A549 (cell line): ENCODE measurements around the gene SVEP1. TPM values are rescaled to one million over a fixed set of nuclear protein-coding genes. Genes with fewer than 3 reads are reported as not detected.

Source experiments
- ATAC-seq, 2 experiments: fragments of 200-7000 bp in 1 of 2; fragments of >200 bp in 1 of 2; cut with Nextera tagmentation in 1 of 2; cut with Tn5 transposase in 1 of 2; 3 replicates each; pipeline versions ENCODE4 v1.8.0 to v1.9.1; 2018 to 2020; ENCODE audit warnings: mild to moderate bottlenecking in 1 of 2, moderate library complexity in 1 of 2
- CTCF ChIA-PET: fragments of 300-600 bp; sonication (Branson Sonifier 250); formaldehyde crosslinking; extraction: SDS; loops from one replicate; lab custom pipeline; 2021; ENCODE audit warnings: antibody characterized with exemption, inconsistent platforms; lab: Yijun Ruan, JAX
- POLR2A ChIA-PET: fragments of 350-600 bp; formaldehyde crosslinking; extraction: SDS; loops from one replicate; lab custom pipeline; 2021; ENCODE audit warnings: antibody characterized with exemption, inconsistent platforms; lab: Yijun Ruan, JAX
- DNase-seq, 2 experiments: peaks; one replicate each; pipeline versions ENCODE4 v3.0.0 to v3.0.0-alpha.2; 2011 to 2016; ENCODE audit warnings: low read depth in 1 of 2, low spot score in 1 of 2
- FAIRE-seq: peaks from 2 replicates; lab custom pipeline; 2011; peaks lifted over from hg19 to GRCh38; lab: Jason Lieb, UNC
- H3K27ac ChIP-seq, 2 experiments: fragments of >200 bp; sonication (Bioruptor Twin); formaldehyde crosslinking; 3 replicates each; pipeline ENCODE4 v1.5.1; 2016 to 2017
- H3K4me1 ChIP-seq: fragments of >200 bp; sonication (Bioruptor Twin); formaldehyde crosslinking; 3 replicates; pipeline ENCODE4 v1.6.1; 2016
- H3K4me2 ChIP-seq: fragments of >200 bp; sonication (Bioruptor Twin); formaldehyde crosslinking; 3 replicates; pipeline ENCODE4 v1.6.1; 2016
- H3K4me3 ChIP-seq: fragments of >200 bp; sonication (Bioruptor Twin); formaldehyde crosslinking; 3 replicates; pipeline ENCODE4 v1.5.1; 2016
- H3K9me3 ChIP-seq: fragments of >200 bp; sonication (Bioruptor Twin); formaldehyde crosslinking; 3 replicates; pipeline ENCODE4 v1.6.1; 2016
- EP300 ChIP-seq, 2 experiments: fragments of >200 bp; sonication (Bioruptor Twin); formaldehyde crosslinking; IDR thresholded peaks; 2 replicates in 1 of 2; 3 replicates in 1 of 2; pipeline ENCODE4 v1.6.1; 2016 to 2017
- ESRRA ChIP-seq: fragments of 150-350 bp; IDR thresholded peaks from 2 replicates; pipeline ENCODE4 v1.6.1; 2014; ENCODE audit warnings: mild to moderate bottlenecking, low read length, borderline replicate concordance
- FOSB ChIP-seq: fragments of 250-450 bp; sonication (Bioruptor Pico); IDR thresholded peaks from 2 replicates; pipeline ENCODE4 v1.5.0; 2020; ENCODE audit warnings: mild to moderate bottlenecking, moderate library complexity
- FOSL2 ChIP-seq, 2 experiments: fragments of 450-650 bp in 1 of 2; fragments of >200 bp in 1 of 2; sonication (Bioruptor Twin) in 1 of 2; formaldehyde crosslinking; IDR thresholded peaks; 2 replicates each; pipeline versions ENCODE4 v1.5.0 to v1.6.1; 2016 to 2020; ENCODE audit warnings: mild to moderate bottlenecking in 1 of 2, moderate library complexity in 1 of 2
- HDAC2 ChIP-seq: fragments of 200-600 bp; sonication (generic); IDR thresholded peaks from 2 replicates; pipeline ENCODE4 v1.6.1; 2016
- HOXA7 ChIP-seq: fragments of 250-450 bp; sonication (Bioruptor Pico); IDR thresholded peaks from 2 replicates; pipeline ENCODE4 v1.5.0; 2020; ENCODE audit warnings: mild to moderate bottlenecking, moderate library complexity
- JUNB ChIP-seq: fragments of >200 bp; sonication (Bioruptor Twin); formaldehyde crosslinking; IDR thresholded peaks from 2 replicates; pipeline ENCODE4 v1.6.1; 2016
- KDM1A ChIP-seq: fragments of 200-600 bp; sonication (generic); IDR thresholded peaks from 2 replicates; pipeline ENCODE4 v1.6.1; 2016; ENCODE audit warnings: low read depth, mild to moderate bottlenecking
- MAFK ChIP-seq: fragments of 450-650 bp; IDR thresholded peaks from 2 replicates; pipeline ENCODE4 v1.6.1; 2014; ENCODE audit not compliant: partially characterized antibody
- MYC ChIP-seq: IDR thresholded peaks from 2 replicates; pipeline ENCODE4 v1.6.1; 2012; ENCODE audit warnings: mild to moderate bottlenecking, inconsistent platforms, low read length, improper control_type of control experiment, borderline replicate concordance
- NFE2L2 ChIP-seq: fragments of 150-350 bp; conservative IDR thresholded peaks from 2 replicates; pipeline ENCODE4 v1.6.1; 2014; ENCODE audit warnings: low read length
- NPAS2 ChIP-seq: fragments of 250-450 bp; sonication (Bioruptor Pico); IDR thresholded peaks from 2 replicates; pipeline ENCODE4 v1.8.0; 2022; ENCODE audit warnings: mild to moderate bottlenecking, moderate library complexity, borderline replicate concordance
- NR3C1 ChIP-seq: fragments of >200 bp; sonication (Bioruptor Twin); formaldehyde crosslinking; IDR thresholded peaks from 3 replicates; pipeline ENCODE4 v1.6.1; 2017
- PHF8 ChIP-seq: fragments of 200-600 bp; sonication (generic); IDR thresholded peaks from 2 replicates; pipeline ENCODE4 v1.6.1; 2016; ENCODE audit warnings: low read depth, mild to moderate bottlenecking, antibody characterized with exemption, moderate library complexity, borderline replicate concordance
- POLR2AphosphoS2 ChIP-seq: conservative IDR thresholded peaks from 2 replicates; pipeline ENCODE4 v1.6.1; 2012; ENCODE audit warnings: low read length, improper control_type of control experiment, inconsistent platforms
- RARB ChIP-seq: fragments of 250-450 bp; sonication (Bioruptor Pico); IDR thresholded peaks from 2 replicates; pipeline ENCODE4 v1.8.0; 2021; ENCODE audit warnings: mild to moderate bottlenecking, moderate library complexity
- SREBF2 ChIP-seq: fragments of 450-650 bp; IDR thresholded peaks from 2 replicates; pipeline ENCODE4 v1.6.1; 2014; ENCODE audit warnings: mild to moderate bottlenecking, moderate library complexity
- TP53 ChIP-seq: fragments of 250-450 bp; sonication (Bioruptor Pico); IDR thresholded peaks from 2 replicates; pipeline ENCODE4 v1.5.0; 2021; ENCODE audit warnings: mild to moderate bottlenecking, moderate library complexity
- ZFP36 ChIP-seq: fragments of 450-650 bp; IDR thresholded peaks from 2 replicates; pipeline ENCODE4 v1.6.1; 2014; ENCODE audit warnings: borderline replicate concordance; ENCODE audit not compliant: partially characterized antibody
- WGBS: methylation state at CpG from one replicate; pipeline ENCODE4 v1.1.6; 2017; ENCODE audit errors: missing lambda C conversion rate; 5-methylcytosine and 5-hydroxymethylcytosine counted together
- polyA plus RNA-seq, 4 experiments: library from polyadenylated mRNA; depleted of rRNA in 3 of 4; stranded (reverse); fragments of >200 nt; fragmentation: RNase III in 1 of 4; extraction: RNeasy Plus Mini Kit Qiagen cat#74134 plus additional on column Dnase treatment in 1 of 4; gene quantifications; 2 replicates in 3 of 4; 3 replicates in 1 of 4; pipeline ENCODE4 v1.2.3, GENCODE V29; 2011 to 2017
- TF ChIP-seq, protein P1 (sequence below): IDR thresholded peaks from 2 replicates; pipeline ENCODE4 v1.6.1; 2012
- TF ChIP-seq, protein P2 (sequence below): fragments of 250-450 bp; sonication (Bioruptor Pico); IDR thresholded peaks from 2 replicates; pipeline ENCODE4 v1.5.0; 2020; ENCODE audit warnings: low read depth, mild to moderate bottlenecking, moderate library complexity
- TF ChIP-seq, protein P3 (sequence below): fragments of >200 bp; sonication (Bioruptor Twin); formaldehyde crosslinking; IDR thresholded peaks from 3 replicates; pipeline ENCODE4 v1.5.1; 2016
- TF ChIP-seq, protein P4 (sequence below): IDR thresholded peaks from 2 replicates; pipeline ENCODE4 v1.6.1; 2012
- TF ChIP-seq, protein P5 (sequence below): fragments of 200-600 bp; sonication (generic); IDR thresholded peaks from 2 replicates; pipeline ENCODE4 v1.6.1; 2016; ENCODE audit warnings: antibody characterized with exemption, mild to moderate bottlenecking, moderate library complexity

Gene SVEP1
- polyA plus RNA-seq, 2 of the 4 experiments (the other 2 are of a cell fraction), result 0.52 to 1.5 TPM

DNA sequence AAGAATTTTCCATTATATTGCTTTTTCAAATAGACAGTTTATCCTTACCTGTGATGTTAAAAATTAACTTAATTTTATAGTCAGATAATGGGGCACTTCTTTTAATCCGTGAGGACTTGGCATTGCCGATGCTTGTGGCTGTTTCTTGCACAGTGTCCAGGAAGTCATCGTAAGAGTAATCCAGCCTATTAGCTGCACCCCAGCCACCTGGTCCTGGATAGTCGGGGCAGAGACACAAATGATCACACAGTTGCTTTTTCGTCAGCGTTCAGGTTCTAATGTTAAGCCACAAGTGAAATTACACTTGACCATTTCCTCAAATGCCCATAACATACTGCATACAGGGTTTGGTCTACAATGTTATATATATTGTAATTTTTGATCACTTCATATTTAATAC, 107.4 kb downstream of the SVEP1 start:
- CTCF ChIA-PET, result interaction anchor here (1.4 kb wide), 1 partner anchor 10 kb away, joined by 3 read pairs; no protein-coding TSS in a partner anchor
- WGBS, result 76% methylated on average over 6 of the region's 6 CpGs

DNA sequence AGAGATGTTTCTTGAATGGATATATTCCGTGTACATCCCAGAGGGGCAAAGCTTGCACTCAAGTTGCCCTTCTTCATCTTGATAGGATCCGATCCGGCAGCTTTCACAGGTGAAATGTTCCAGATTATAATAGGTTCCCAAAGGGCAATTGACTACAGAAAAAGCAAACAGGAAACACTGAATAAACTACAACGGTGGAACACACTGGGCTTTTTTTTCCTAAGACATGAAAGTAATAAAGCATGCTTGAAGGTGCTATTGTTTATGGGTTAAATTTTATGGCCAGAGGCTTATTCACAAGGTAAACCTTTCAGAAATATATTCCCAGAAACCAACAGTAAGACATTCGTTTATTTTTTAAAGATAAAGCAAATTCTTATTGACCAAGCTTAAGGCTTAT, 110.6 kb downstream of the SVEP1 start:
- WGBS, result 46% methylated on average over 5 of the region's 5 CpGs
- no peak for TF ChIP-seq KDM1A
- no peak for TF ChIP-seq ZFP36
- TF ChIP-seq HDAC2, result no peak
- TF ChIP-seq, protein P1, sequence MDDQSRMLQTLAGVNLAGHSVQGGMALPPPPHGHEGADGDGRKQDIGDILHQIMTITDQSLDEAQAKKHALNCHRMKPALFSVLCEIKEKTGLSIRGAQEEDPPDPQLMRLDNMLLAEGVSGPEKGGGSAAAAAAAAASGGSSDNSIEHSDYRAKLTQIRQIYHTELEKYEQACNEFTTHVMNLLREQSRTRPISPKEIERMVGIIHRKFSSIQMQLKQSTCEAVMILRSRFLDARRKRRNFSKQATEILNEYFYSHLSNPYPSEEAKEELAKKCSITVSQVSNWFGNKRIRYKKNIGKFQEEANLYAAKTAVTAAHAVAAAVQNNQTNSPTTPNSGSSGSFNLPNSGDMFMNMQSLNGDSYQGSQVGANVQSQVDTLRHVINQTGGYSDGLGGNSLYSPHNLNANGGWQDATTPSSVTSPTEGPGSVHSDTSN, result no peak
- TF ChIP-seq FOSB (CRISPR knock-in tag), result no peak
- TF ChIP-seq HOXA7 (CRISPR knock-in tag), result no peak
- no peak for TF ChIP-seq POLR2AphosphoS2
- POLR2A ChIA-PET, result no interaction called here
- CTCF ChIA-PET, result interaction anchor here (0.8 to 0.9 kb wide), 3 partner anchors 27 to 154 kb away, joined by 3 to 4 read pairs (median 3); no protein-coding TSS in a partner anchor
- Histone ChIP-seq H3K27ac (no peak overlapping the region), H3K4me1 (no peaks in the 10 kb centered on the region), H3K4me2 (no peak overlapping the region), H3K4me3 (no peak overlapping the region), H3K9me3 (no peaks in the 10 kb centered on the region)
- ATAC-seq, result no peak
- FAIRE-seq, result no peak
- no peak for DNase-seq

More for the DNA sequence above, 107.4 kb downstream of the SVEP1 start:
- Histone ChIP-seq H3K27ac (no peak overlapping the region), H3K4me2 (no peak overlapping the region), H3K4me1 (no peaks in the 10 kb centered on the region), H3K9me3 (no peaks in the 10 kb centered on the region), H3K4me3 (no peak overlapping the region)
- TF ChIP-seq NFE2L2 (no peak), SREBF2 (no peak), JUNB (no peak), MYC (no peak), PHF8 (no peak), MAFK (no peak), POLR2AphosphoS2 (no peak), RARB (no peak), HDAC2 (no peak), TP53 (no peak), EP300 (IDR thresholded peaks at IDR 0.05) (no peak), NPAS2 (CRISPR knock-in tag) (no peak), ESRRA (no peak), NR3C1 (no peak), FOSL2 (IDR thresholded peaks at IDR 0.05) (no peak), FOSL2 (CRISPR knock-in tag; IDR thresholded peaks at IDR 0.05) (no peak)
- TF ChIP-seq, protein P2, sequence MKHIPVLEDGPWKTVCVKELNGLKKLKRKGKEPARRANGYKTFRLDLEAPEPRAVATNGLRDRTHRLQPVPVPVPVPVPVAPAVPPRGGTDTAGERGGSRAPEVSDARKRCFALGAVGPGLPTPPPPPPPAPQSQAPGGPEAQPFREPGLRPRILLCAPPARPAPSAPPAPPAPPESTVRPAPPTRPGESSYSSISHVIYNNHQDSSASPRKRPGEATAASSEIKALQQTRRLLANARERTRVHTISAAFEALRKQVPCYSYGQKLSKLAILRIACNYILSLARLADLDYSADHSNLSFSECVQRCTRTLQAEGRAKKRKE, result no peak
- TF ChIP-seq, protein P3, sequence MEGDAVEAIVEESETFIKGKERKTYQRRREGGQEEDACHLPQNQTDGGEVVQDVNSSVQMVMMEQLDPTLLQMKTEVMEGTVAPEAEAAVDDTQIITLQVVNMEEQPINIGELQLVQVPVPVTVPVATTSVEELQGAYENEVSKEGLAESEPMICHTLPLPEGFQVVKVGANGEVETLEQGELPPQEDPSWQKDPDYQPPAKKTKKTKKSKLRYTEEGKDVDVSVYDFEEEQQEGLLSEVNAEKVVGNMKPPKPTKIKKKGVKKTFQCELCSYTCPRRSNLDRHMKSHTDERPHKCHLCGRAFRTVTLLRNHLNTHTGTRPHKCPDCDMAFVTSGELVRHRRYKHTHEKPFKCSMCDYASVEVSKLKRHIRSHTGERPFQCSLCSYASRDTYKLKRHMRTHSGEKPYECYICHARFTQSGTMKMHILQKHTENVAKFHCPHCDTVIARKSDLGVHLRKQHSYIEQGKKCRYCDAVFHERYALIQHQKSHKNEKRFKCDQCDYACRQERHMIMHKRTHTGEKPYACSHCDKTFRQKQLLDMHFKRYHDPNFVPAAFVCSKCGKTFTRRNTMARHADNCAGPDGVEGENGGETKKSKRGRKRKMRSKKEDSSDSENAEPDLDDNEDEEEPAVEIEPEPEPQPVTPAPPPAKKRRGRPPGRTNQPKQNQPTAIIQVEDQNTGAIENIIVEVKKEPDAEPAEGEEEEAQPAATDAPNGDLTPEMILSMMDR, result no peak
- TF ChIP-seq, protein P4, sequence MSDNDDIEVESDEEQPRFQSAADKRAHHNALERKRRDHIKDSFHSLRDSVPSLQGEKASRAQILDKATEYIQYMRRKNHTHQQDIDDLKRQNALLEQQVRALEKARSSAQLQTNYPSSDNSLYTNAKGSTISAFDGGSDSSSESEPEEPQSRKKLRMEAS, result no peak
- TF ChIP-seq, protein P5, sequence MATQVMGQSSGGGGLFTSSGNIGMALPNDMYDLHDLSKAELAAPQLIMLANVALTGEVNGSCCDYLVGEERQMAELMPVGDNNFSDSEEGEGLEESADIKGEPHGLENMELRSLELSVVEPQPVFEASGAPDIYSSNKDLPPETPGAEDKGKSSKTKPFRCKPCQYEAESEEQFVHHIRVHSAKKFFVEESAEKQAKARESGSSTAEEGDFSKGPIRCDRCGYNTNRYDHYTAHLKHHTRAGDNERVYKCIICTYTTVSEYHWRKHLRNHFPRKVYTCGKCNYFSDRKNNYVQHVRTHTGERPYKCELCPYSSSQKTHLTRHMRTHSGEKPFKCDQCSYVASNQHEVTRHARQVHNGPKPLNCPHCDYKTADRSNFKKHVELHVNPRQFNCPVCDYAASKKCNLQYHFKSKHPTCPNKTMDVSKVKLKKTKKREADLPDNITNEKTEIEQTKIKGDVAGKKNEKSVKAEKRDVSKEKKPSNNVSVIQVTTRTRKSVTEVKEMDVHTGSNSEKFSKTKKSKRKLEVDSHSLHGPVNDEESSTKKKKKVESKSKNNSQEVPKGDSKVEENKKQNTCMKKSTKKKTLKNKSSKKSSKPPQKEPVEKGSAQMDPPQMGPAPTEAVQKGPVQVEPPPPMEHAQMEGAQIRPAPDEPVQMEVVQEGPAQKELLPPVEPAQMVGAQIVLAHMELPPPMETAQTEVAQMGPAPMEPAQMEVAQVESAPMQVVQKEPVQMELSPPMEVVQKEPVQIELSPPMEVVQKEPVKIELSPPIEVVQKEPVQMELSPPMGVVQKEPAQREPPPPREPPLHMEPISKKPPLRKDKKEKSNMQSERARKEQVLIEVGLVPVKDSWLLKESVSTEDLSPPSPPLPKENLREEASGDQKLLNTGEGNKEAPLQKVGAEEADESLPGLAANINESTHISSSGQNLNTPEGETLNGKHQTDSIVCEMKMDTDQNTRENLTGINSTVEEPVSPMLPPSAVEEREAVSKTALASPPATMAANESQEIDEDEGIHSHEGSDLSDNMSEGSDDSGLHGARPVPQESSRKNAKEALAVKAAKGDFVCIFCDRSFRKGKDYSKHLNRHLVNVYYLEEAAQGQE, result no peak
- TF ChIP-seq, protein P1, result no peak
- ATAC-seq (no peak), FAIRE-seq (no peak), DNase-seq (no peak)
- POLR2A ChIA-PET, result no interaction called here
